Glutamatergic neuron (in vitro differentiated cells): ENCODE data around the gene GPR173. TPM values are rescaled to one million over a fixed set of nuclear protein-coding genes. Genes with fewer than 3 reads are reported as not detected.

ENCODE experiments used
- DNase-seq: peaks from one replicate; pipeline ENCODE4 v3.0.0; 2022
- H3K27ac Mint-ChIP-seq: one replicate; pipeline ENCODE4 v1.8.0; 2020; ENCODE audit warnings: mild to moderate bottlenecking, mixed read lengths, inconsistent platforms; ENCODE audit not compliant: unreplicated experiment
- H3K27me3 Mint-ChIP-seq: one replicate; pipeline ENCODE4 v1.8.0; 2020; ENCODE audit warnings: mild to moderate bottlenecking, moderate library complexity, mixed read lengths, inconsistent platforms; ENCODE audit not compliant: unreplicated experiment
- H3K36me3 Mint-ChIP-seq: one replicate; pipeline ENCODE4 v1.8.0; 2020; ENCODE audit warnings: mild to moderate bottlenecking, mixed read lengths, inconsistent platforms; ENCODE audit not compliant: unreplicated experiment
- H3K4me1 Mint-ChIP-seq: one replicate; pipeline ENCODE4 v1.8.0; 2020; ENCODE audit warnings: mild to moderate bottlenecking, low read depth, mixed read lengths, inconsistent platforms; ENCODE audit not compliant: unreplicated experiment
- H3K4me3 Mint-ChIP-seq: one replicate; pipeline ENCODE4 v1.8.0; 2020; ENCODE audit warnings: mild to moderate bottlenecking, mixed read lengths, inconsistent platforms; ENCODE audit not compliant: unreplicated experiment
- H3K9me3 Mint-ChIP-seq: one replicate; pipeline ENCODE4 v1.8.0; 2020; ENCODE audit warnings: mild to moderate bottlenecking, moderate library complexity, mixed read lengths, inconsistent platforms; ENCODE audit not compliant: unreplicated experiment
- total RNA-seq: library from RNA; stranded (reverse); fragmentation: NEBNext Ultra II Directional; extraction: Animal tissue kit (Norgen Biotek cat#: 25700); gene quantifications from one replicate; pipeline ENCODE4 v1.2.1, GENCODE V29; 2021; ENCODE audit not compliant: unreplicated experiment
- TF ChIP-seq, protein P1 (sequence below): fragments of 200-600 bp; sonication (generic); IDR thresholded peaks from one replicate; pipeline ENCODE4 v1.5.0; 2021; ENCODE audit not compliant: partially characterized antibody, unreplicated experiment

The GPR173 gene
- total RNA-seq, 1 donor from 2014 or later, result 85.3 TPM

DNA sequence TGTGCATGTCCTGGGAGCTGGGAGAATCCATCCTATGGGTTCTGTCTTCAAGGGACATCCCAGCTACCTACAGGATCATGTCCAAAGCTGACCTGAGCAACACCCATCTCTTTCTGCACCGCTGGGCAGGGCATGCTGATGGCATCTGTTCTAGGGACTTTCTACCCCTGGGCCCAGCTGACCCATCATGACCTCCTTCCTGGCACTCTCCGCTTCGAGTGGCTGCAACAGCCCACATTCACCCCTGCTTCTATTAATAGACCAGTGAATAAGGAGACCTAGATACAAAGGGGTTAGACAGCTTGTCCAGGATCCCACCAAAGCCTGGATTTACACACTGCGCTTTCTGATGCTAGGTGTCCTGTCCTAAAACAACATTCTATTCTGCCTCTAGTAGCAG lies 44.6 kb upstream of the GPR173 start:
- TF ChIP-seq, protein P1, sequence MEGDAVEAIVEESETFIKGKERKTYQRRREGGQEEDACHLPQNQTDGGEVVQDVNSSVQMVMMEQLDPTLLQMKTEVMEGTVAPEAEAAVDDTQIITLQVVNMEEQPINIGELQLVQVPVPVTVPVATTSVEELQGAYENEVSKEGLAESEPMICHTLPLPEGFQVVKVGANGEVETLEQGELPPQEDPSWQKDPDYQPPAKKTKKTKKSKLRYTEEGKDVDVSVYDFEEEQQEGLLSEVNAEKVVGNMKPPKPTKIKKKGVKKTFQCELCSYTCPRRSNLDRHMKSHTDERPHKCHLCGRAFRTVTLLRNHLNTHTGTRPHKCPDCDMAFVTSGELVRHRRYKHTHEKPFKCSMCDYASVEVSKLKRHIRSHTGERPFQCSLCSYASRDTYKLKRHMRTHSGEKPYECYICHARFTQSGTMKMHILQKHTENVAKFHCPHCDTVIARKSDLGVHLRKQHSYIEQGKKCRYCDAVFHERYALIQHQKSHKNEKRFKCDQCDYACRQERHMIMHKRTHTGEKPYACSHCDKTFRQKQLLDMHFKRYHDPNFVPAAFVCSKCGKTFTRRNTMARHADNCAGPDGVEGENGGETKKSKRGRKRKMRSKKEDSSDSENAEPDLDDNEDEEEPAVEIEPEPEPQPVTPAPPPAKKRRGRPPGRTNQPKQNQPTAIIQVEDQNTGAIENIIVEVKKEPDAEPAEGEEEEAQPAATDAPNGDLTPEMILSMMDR, result no peak
- no peak overlapping the region for H3K27ac Mint-ChIP-seq
- no peaks in the 10 kb centered on the region for H3K36me3 Mint-ChIP-seq
- no peak for DNase-seq
- no peaks in the 10 kb centered on the region for H3K9me3 Mint-ChIP-seq
- no peaks in the 10 kb centered on the region for H3K27me3 Mint-ChIP-seq
- no peak overlapping the region for H3K4me3 Mint-ChIP-seq
- no peaks in the 10 kb centered on the region for H3K4me1 Mint-ChIP-seq

DNA sequence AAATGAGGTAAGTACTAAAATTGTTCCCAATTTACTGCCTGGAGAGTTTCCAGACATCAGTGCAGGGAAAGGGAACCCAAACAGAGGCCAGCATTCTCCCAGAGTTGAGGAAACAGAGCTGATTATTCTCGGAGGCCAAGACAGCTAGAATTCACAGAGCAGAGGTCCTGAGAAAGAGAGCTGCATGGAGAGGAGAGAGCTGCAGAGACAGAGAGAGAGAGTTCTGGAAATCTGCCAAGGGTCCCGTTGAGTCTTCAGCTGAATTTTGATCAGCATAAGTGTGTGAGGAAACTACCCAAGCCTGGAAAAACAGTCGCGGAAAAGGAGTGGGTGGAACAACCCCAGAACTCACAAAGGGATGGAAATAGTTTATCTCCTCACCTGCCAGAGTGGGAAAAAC lies 43.8 kb upstream of the GPR173 start:
- H3K9me3 Mint-ChIP-seq, result no peaks in the 10 kb centered on the region
- no peak for DNase-seq
- H3K36me3 Mint-ChIP-seq, result no peaks in the 10 kb centered on the region
- TF ChIP-seq, protein P1, result no peak
- H3K27me3 Mint-ChIP-seq, result no peaks in the 10 kb centered on the region
- no peak overlapping the region for H3K27ac Mint-ChIP-seq
- no peak overlapping the region for H3K4me3 Mint-ChIP-seq
- no peaks in the 10 kb centered on the region for H3K4me1 Mint-ChIP-seq

DNA sequence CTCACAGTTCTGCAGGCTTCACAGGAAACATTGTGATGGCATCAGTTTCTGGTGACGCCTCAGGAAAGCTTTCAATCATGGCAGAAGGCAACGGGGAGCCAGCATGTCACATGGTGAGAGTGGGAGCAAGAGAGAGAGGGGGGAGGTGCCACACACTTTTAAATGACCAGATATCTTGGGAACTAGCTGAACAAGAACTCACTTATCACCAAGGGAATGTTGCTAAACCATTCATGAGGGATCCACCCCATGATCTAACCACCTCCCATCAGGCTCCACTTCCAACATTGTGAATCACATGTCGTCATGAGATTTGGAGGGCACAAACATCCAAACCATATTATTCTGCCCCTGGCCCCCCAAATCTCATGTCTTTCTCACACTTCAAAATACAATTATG lies 43.3 kb upstream of the GPR173 start:
- Mint-ChIP-seq H3K4me3 (no peak overlapping the region), H3K27me3 (no peaks in the 10 kb centered on the region), H3K4me1 (no peaks in the 10 kb centered on the region), H3K27ac (no peak overlapping the region), H3K36me3 (no peaks in the 10 kb centered on the region), H3K9me3 (no peaks in the 10 kb centered on the region)
- DNase-seq, result no peak
- TF ChIP-seq, protein P1, result no peak

DNA sequence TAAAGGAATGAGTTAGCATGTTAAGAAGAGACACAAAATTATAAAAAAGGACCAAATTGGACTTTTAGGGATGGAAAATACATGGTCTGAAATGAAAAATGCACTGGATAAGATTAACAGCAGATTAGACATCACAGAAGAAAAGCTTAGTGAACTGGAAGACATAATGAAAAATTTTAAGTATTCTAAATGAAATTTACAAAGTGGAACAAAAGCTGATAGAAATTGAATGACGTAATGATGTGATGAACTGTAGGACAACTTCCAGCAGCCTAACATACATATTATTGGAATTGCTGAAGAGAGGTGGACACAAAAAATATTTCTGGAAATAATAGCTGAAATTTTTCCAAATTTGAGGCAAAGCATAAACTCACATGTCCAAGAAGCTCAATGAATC lies 39.6 kb upstream of the GPR173 start:
- no peaks in the 10 kb centered on the region for H3K27me3 Mint-ChIP-seq
- no peak for DNase-seq
- TF ChIP-seq, protein P1, result no peak
- H3K36me3 Mint-ChIP-seq, result no peaks in the 10 kb centered on the region
- no peaks in the 10 kb centered on the region for H3K4me1 Mint-ChIP-seq
- H3K4me3 Mint-ChIP-seq, result no peak overlapping the region
- no peaks in the 10 kb centered on the region for H3K9me3 Mint-ChIP-seq
- no peak overlapping the region for H3K27ac Mint-ChIP-seq

DNA sequence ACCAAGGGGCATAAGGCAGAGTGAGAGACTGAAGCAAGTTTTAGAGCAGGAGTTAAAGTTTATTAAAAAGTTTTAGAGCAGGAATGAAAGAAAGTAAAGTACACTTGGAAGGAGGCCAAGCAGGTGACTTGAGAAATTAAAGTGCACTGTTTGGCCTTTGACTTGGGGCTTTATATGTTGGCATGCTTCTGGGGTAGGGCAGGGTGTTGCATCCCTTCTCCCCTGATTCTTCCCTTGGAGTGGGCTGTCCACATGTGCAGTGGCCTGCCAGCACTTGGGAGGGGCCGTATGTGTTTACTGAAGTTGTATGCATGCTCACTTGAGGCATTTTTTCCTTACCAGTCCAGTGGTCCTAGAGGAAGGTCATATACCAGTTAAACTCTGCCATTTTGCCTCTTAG lies 35.3 kb upstream of the GPR173 start:
- DNase-seq, result no peak
- no peak overlapping the region for H3K27ac Mint-ChIP-seq
- H3K4me1 Mint-ChIP-seq, result no peaks in the 10 kb centered on the region
- no peaks in the 10 kb centered on the region for H3K27me3 Mint-ChIP-seq
- no peak overlapping the region for H3K4me3 Mint-ChIP-seq
- no peaks in the 10 kb centered on the region for H3K9me3 Mint-ChIP-seq
- TF ChIP-seq, protein P1, result no peak
- no peaks in the 10 kb centered on the region for H3K36me3 Mint-ChIP-seq
